T-helper 2 cell treated with Interferon-gamma antibody and Interleukin-4, amounts not matched to agents 100 ng/mL and 5 ng/mL, for 36 hours (primary cell): ENCODE results near the gene ENHO. TPM values are rescaled to one million over a fixed set of nuclear protein-coding genes. Genes with fewer than 3 reads are reported as not detected.
"Not testable (repeated sequence)": the region's sequence is repeated elsewhere in the genome, so short reads cannot be mapped to it uniquely, and the experiment has no call there.

Source experiments
- intact Hi-C: fragments of 100-400 bp; cut with micrococcal nuclease; formaldehyde crosslinking; loops from one replicate; pipeline ENCODE4 v1.15.1; 2023
- total RNA-seq: library from RNA; stranded (reverse); gene quantifications from 2 replicates; pipeline ENCODE4 v1.2.3, GENCODE V29; 2022

The ENHO gene
- total RNA-seq, 1 donor from 2014 or later = not detected

- intact Hi-C loops = not testable (repeated sequence)
Observed at GRCh38 chr9:34532041-34532440, 9.3 kb upstream of the ENHO start.

- intact Hi-C loops = no loop called here
Observed at GRCh38 chr9:34526026-34526425, 3.2 kb upstream of the ENHO start.

- intact Hi-C loops = loop anchor here (5.0 kb wide), 2 partner anchors 88 to 1208 kb away; partner anchors contain the start of genes CREB3, RPP25L and TLN1
Observed at GRCh38 chr9:34524349-34524748, 1.6 kb upstream of the ENHO start.

GRCh38 chr9:34522091-34522887 lies 501 bp downstream of the ENHO start:
- intact Hi-C loops = loop anchor here (5.0 kb wide), 2 partner anchors 90 to 1210 kb away; partner anchors contain the start of genes CREB3, RPP25L and TLN1

- intact Hi-C loops = loop anchor here (5.0 kb wide), 2 partner anchors 91 to 1211 kb away; partner anchors contain the start of genes CREB3, RPP25L and TLN1
Observed at GRCh38 chr9:34521406-34522045, 1.3 kb downstream of the ENHO start.

GRCh38 chr9:34520505-34521385 lies 2.0 kb downstream of the ENHO start:
- intact Hi-C loops = loop anchor here (5.0 kb wide), 2 partner anchors 92 to 1212 kb away; partner anchors contain the start of genes CREB3, RPP25L and TLN1

- intact Hi-C loops = loop anchor here (5.0 kb wide), 2 partner anchors 92 to 1212 kb away; partner anchors contain the start of genes CREB3, RPP25L and TLN1
Observed at GRCh38 chr9:34520096-34520495, 2.7 kb downstream of the ENHO start.

GRCh38 chr9:34519321-34520020 lies 3.3 kb downstream of the ENHO start:
- intact Hi-C loops = loop anchor here (5.0 kb wide), 2 partner anchors 93 to 1213 kb away; partner anchors contain the start of genes CREB3, RPP25L and TLN1

- intact Hi-C loops = no loop called here
Observed at GRCh38 chr9:34518896-34519295, 3.9 kb downstream of the ENHO start.

- intact Hi-C loops = no loop called here
Observed at GRCh38 chr9:34518110-34518616, 4.6 kb downstream of the ENHO start.

GRCh38 chr9:34517185-34517584 lies 5.6 kb downstream of the ENHO start:
- intact Hi-C loops = no loop called here

GRCh38 chr9:34515959-34516358 lies 6.8 kb downstream of the ENHO start:
- intact Hi-C loops = no loop called here

- intact Hi-C loops = no loop called here
Observed at GRCh38 chr9:34514816-34515215, 8.0 kb downstream of the ENHO start.

GRCh38 chr9:34514401-34514800 lies 8.4 kb downstream of the ENHO start:
- intact Hi-C loops = no loop called here

- intact Hi-C loops = no loop called here
Observed at GRCh38 chr9:34513567-34514214, 9.1 kb downstream of the ENHO start.

- intact Hi-C loops = no loop called here
Observed at GRCh38 chr9:34512131-34513078, 10.4 kb downstream of the ENHO start.

- intact Hi-C loops = no loop called here
Observed at GRCh38 chr9:34510497-34511468, 12.0 kb downstream of the ENHO start.
